Measurements from ENCODE around the gene PPP3R1.

The PPP3R1 gene

DNA sequence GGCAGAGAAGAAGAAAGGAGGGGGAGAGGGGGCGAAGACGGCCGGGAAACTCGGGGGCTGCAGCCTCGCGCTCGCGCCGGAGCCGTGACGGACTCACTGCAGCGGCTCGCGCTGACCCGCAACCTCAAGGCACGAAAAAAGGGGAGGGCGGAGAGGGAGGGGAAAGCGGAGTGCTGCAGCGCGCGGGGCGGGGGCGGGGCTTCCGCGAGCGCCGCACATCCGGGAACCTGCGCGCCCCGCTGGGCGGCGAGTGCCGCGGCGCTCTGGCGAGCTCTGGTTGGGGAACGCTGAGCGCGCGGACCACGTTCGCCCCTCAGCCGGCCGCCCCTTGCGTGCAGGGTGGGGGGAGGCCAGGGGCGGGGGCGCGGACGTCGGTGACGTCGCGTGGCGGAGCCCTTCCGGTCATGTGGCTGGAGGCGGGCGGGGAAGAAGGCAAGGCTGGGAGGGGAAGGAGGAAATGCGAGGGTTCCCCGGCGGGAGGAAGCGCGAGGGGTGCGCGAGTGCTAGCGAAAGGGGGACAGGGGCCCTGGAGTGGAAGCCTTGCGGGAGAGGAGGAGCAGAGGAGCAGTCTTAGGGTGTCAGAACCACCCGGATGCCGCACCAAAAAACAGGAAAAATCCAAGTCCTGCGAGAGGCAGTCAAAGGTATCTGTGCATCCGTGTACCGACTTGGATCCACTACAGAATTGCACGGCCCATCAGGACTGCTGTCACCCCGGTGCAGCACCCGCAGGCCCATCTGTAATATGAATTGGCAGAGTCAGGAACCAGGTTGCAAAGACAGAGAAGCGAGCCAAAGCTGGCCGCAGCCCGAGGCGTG, at the start of gene PPP3R1:
PPP3R1 (minus strand) TSS at position 133 of the 819 bp plus-strand sequence. CDS start 405 bp downstream, outside the sequence.
- peak; percentile 96 for DNase-seq (ENCODE audit: low read depth)

- DNase-seq (ENCODE audit: low read depth) = no peak
Measured at GRCh38 chr2:68295516-68295915, 43.2 kb upstream of the PPP3R1 start.

GRCh38 chr2:68294913-68295312, 42.6 kb upstream of the PPP3R1 start:
- no peak for DNase-seq (ENCODE audit: low read depth)

DNA sequence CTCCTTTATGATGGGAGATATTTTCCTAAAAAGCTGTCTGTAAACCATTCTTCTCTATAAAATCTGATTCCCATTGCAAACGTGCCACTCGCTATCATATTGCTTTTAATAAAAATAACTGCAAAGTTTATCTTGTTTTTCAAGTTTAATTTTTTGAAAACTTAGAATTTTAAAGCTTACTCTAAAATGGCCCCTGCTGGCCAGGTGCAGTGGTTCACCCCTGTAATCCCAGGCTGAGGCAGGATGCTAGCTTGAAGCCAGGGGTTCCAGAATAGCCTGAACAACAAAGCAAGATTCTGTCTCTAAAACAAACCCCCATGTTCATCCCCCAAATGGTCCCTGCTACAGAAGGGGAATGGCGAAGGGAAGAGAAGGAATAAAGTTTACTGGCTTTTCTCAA, 41.9 kb upstream of the PPP3R1 start:
- DNase-seq (ENCODE audit: low read depth) = no peak

GRCh38 chr2:68293755-68294154, 41.4 kb upstream of the PPP3R1 start:
- DNase-seq (ENCODE audit: low read depth) = no peak

DNA sequence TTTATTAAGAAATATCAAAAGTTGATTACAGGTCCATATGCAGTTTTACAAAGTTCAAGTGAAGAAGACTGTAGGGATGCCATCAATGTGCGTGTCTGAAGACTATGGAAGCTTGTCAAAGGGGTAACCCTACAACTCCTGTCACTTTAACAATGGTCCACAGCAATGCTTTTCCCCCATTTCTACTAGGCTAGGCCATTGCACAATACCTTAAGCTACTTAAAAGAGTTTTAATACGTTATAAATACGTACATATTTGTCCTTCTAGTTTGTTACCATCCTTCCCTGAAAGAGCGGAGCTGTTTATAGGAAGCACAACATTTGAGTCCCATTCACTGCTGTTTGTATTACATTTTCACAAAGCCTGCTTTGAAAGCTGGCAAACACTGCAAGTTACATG, 40.7 kb upstream of the PPP3R1 start:
- no peak for DNase-seq (ENCODE audit: low read depth)

DNA sequence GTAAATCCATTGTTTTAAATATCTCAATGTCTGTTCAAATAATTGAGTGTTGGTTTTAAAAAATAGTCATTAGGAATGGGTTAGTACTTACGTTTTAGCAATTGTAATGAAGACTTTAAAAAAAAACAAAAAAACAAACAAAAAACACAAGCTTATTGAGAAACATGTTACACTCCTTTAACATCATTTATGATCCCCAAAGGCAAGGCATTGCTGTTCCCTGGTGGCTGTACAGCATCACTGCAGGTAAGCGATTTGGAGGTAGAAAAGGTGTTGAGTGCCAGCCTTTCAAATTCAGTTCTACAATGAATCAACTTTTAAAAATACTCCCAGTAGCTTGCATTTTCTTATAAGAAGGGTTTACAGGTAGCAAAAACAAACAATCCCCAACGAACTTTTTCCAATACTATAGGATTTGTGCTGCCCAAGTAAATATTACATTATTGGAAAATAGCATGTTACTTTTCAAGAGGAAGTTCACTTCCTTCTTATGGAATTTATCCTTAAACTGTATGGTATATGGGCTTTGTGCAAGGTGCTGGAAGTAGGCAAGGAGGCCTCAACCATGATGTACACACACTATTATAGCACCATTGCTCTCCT, 39.9 kb upstream of the PPP3R1 start:
- no peak for DNase-seq (ENCODE audit: low read depth)

- no peak for DNase-seq (ENCODE audit: low read depth)
Measured at GRCh38 chr2:68291314-68291713, 39.0 kb upstream of the PPP3R1 start.

DNA sequence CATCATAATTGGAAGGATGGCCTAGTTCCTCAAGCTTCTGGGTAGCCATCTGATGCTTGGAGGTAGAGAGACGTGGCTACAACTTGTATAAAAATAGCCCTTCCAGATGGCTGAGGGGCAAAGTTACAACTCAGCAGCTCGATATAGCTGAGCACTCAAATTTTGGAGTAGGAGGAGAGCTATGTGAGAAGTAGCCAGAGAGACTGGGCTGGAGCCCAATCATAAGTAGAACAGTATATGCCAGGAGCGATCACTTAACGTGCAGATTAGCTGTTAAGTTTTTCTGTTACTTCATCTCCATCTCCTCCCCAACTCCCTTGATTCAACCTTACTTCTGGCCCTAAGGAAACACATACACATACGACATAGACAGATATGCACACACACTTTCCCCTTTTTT, 38.6 kb upstream of the PPP3R1 start:
- no peak for DNase-seq (ENCODE audit: low read depth)

DNA sequence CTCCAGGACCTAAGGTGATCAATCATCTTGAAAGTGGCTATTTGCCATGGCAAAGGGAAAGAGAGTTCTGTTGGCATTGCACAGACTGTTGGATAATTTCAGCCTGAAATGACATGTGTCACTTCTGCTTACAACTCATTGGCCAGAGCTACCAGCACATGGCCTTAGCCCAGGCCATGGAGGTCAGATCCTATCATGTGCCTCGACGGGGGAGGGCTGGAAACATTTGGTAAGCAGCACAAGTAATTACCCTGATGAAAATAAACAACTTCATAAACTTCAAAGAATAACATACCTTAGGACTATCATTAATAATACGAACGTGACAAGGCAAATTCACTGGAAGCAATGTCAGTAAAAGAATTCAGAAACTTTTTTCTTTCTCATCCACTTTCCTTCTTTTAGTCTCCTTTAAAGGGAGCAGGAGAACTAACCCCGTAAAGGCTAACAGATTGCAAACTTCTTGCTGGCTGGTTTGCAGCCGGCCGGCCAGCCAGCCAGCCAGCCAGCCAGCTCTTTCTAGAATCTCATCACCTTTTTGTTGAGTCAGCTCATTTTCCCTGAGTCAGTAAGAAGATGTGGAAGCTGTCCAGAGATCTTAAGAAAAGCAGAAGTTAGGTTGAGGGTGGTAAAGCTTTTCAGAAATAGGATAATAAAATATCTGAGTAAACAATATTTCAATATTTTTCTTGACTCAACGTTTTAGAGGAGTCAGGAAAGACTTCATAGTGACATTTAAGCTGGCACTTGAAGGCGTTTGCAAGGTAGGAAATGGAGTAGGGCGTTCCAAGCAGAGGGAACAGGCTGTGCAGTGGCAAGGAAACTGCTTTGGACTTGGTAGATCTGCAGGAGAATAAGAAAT, 35.5 kb upstream of the PPP3R1 start:
- no peak for DNase-seq (ENCODE audit: low read depth)

GRCh38 chr2:68284896-68285295, 32.6 kb upstream of the PPP3R1 start:
- no peak for DNase-seq (ENCODE audit: low read depth)

DNA sequence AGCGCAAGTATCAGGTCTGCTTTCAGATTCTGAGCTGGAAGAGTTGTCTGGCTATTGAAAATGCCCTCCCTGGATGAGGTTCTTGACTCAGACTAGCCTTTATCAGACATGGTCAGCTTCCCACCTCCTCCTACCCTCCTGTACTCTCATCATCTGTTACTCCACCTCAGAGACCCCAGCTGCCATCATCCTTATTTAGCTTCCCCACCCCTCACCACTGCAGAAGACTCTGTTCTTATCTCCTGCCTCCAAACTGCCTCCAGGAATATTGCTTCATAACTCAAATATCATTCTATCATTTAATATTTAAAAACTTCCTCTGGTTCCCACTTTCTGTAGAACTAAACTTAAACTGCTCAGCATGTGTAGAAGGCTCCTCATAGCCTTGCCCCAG, 31.1 kb upstream of the PPP3R1 start:
- DNase-seq (ENCODE audit: low read depth) = no peak

GRCh38 chr2:68282811-68283418, 30.6 kb upstream of the PPP3R1 start:
- no peak for DNase-seq (ENCODE audit: low read depth)

- DNase-seq (ENCODE audit: low read depth) = no peak
Measured at GRCh38 chr2:68280796-68281195, 28.5 kb upstream of the PPP3R1 start.

DNA sequence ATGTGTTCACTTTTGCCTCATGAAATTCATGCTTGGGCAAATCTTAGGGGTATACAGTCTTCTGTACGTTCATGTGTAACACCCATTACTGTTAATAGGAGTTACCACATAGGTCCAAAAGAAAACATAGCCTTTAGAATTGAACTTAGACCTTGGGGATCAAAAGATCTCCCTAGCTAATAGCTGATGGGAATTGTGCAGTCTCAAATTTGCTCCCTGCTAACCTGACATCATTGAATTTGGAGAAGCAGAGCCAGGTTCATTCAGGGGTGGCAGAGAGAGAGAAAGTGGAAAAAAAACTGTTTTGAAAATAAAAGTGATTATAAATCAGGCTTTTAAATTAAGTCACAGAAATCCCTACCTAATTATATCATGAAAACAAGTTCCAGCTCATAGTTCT, 28.0 kb upstream of the PPP3R1 start:
- no peak for DNase-seq (ENCODE audit: low read depth)

- no peak for DNase-seq (ENCODE audit: low read depth)
Measured at GRCh38 chr2:68279691-68280090, 27.4 kb upstream of the PPP3R1 start.

GRCh38 chr2:68278169-68278568, 25.8 kb upstream of the PPP3R1 start:
- DNase-seq (ENCODE audit: low read depth) = no peak

DNA sequence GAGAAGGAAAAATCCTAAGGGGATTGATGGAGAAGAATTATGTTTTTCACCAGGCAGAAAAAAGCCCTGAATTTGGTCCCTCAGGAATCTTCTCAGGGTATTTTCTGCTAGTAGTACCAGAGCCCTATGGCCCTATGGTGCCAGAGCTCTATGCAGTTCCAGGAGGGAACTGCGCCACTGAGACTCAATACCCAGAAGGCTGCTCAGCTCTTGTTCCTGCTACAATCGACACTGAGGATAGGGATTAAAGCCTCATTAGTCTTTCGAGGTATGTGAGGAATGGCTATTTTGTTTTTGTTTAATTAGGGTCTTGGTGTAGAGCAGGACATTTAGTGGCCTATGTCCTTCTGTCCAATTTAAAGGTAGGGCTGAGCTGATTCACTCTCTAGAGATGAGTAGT, 21.7 kb upstream of the PPP3R1 start:
- no peak for DNase-seq (ENCODE audit: low read depth)

GRCh38 chr2:68272246-68272994, 20.1 kb upstream of the PPP3R1 start:
- DNase-seq (ENCODE audit: low read depth) = no peak

DNA sequence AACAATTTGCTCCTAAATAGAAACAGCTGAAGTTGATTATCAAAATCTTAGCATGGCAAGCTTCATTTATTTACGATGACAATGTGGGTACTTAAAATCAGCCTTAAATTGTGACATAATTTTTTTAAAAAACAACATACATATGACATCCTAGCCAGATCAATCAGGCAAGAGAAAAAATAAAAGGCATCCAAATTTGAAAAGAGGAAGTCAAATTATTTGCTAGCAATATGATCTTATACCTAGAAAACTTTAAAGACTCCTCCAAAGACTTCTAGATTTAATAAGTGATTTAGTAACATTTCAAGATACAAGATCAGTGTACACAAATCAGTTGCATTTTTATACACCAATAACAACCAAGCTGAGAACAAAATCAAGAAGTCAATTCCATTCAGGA, 14.3 kb upstream of the PPP3R1 start:
- DNase-seq (ENCODE audit: low read depth) = no peak

GRCh38 chr2:68263632-68264031, 11.3 kb upstream of the PPP3R1 start:
- no peak for DNase-seq (ENCODE audit: low read depth)

DNA sequence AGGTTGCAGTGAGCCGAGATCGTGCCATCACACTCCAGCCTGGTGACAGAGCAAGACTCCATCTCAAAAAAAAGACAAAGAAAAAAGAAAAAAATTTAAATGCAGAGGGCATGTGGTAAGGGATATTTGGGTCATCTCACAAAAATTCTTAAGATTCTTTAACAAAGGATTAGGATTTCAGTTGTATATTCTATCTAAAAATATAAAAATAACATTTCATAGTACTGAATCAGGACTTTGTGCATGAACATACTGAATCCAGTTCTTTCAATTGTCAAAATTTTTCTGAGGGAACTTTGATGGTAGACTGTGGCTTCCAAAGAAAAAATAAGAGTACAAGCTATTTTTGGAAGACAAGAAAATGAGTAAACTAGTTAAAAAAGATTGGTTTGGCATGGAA, 6.5 kb upstream of the PPP3R1 start:
- no peak for DNase-seq (ENCODE audit: low read depth)
